ENCODE measurements around the gene PHRF1.

The PHRF1 gene

DNA sequence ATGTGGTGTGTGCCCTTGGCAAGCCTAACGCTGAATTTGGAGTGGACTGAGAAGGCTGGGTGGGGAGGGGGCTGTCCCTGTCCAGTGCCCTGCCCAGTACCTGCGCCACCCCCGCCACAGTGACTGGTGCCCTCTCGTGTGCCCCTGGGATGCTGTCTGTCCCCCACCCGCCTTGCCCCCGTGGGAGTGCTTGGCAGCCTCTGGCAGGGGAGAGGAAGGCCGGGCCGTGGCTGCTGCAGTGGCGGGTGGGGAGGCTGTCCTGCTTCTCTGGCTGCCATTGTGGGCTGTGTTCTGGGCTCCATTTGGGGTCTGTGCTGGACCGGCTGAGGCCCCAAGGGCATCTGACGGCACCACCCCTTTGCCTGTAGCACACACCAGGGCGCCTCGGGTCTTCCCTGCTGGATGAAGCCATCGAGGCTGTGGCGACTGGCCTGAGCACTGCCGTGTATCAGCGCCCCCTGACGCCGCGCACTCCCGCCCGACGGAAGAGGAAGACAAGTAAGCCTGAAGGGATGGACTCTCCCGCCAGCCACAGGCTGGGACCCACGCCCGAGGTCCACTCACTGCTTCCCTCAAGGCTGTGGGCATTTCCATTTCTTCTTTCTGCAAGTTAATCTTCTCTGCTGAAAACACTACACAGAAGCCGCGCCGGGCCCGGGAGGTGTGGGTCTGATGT, 21.9 kb downstream of the PHRF1 start:
- Histone ChIP-seq H3K4me1 (ENCODE audit: control insufficient read depth, insufficient read depth, low read length) (peaks cover 3% of the 10 kb centered on the region), H3K4me3 (ENCODE audit: low read length) (no peak overlapping the region), H3K9ac (ENCODE audit: low read depth, low read length) (no peak overlapping the region), H3K4me2 (ENCODE audit: low read length) (no peak overlapping the region), H3K27me3 (ENCODE audit: control insufficient read depth, insufficient read depth, low read length) (no peaks in the 10 kb centered on the region), H3K36me3 (ENCODE audit: insufficient read depth, low read length) (peaks cover 77% of the 10 kb centered on the region), H3K9me3 (replicated peaks; ENCODE audit: low read length) (no peaks in the 10 kb centered on the region)

DNA sequence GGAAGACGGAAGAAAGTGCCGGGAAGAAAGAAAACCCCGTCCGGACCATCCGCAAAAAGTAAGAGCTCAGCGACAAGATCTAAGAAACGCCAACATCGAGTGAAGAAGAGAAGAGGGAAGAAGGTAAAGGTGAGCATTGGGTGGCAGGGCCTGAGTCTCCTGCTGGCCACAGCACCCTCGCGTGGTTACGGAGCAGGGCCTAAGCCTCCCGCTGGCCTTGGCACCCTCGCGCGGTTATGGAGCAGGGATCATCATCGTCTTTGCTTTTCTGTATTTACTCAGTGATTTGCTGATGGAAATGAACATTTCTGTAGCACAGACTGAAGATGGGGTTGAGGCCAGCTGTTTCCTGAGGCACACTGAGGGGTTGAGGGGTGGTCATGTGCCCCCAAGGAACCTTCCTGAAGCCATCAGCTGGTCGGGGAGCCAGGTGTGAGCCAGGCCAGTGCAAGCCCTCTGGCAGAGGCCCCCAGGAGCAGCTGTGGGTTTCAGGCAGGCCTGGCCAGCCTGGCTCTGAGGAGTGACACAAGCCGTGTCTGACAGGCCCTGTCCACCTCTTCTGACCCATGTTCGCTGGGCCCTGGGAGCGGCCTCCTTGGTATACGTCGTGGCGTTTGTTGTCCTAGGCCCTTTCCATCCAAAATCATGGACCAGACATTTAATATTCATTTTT, 25.4 kb downstream of the PHRF1 start:
- no peak overlapping the region for H3K4me3 ChIP-seq (ENCODE audit: low read length)
- H3K9ac ChIP-seq (ENCODE audit: low read depth, low read length): no peak overlapping the region
- peaks cover 10% of the 10 kb centered on the region for H3K4me1 ChIP-seq (ENCODE audit: control insufficient read depth, insufficient read depth, low read length)
- H3K27me3 ChIP-seq (ENCODE audit: control insufficient read depth, insufficient read depth, low read length): no peaks in the 10 kb centered on the region
- H3K36me3 ChIP-seq (ENCODE audit: insufficient read depth, low read length): peaks cover 82% of the 10 kb centered on the region
- no peaks in the 10 kb centered on the region for H3K9me3 ChIP-seq (replicated peaks; ENCODE audit: low read length)
- H3K4me2 ChIP-seq (ENCODE audit: low read length): no peak overlapping the region

DNA sequence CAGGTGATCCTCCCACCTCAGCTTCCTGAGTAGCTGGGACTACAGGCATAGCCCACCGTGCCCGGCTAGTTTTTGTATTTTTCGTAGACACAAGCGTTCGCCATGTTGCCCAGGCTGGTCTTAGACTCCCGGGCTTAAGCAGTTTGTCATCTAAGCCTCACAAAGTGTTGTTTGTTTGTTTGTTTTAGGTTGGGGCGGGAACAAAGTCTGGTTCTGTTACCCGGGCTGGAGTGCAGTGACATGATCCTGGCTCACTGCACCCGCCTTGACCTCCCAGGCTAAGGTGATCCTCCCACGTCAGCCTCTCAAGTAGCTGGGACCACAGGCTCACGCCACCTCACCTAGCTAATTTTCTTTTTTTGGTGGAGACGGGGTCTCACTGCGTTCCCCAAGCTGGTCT, 26.9 kb downstream of the PHRF1 start:
- H3K27me3 ChIP-seq (ENCODE audit: control insufficient read depth, insufficient read depth, low read length): no peaks in the 10 kb centered on the region
- H3K9me3 ChIP-seq (replicated peaks; ENCODE audit: low read length): no peaks in the 10 kb centered on the region
- peaks cover 84% of the 10 kb centered on the region for H3K36me3 ChIP-seq (ENCODE audit: insufficient read depth, low read length)
- peaks cover 10% of the 10 kb centered on the region for H3K4me1 ChIP-seq (ENCODE audit: control insufficient read depth, insufficient read depth, low read length)
- no peak overlapping the region for H3K9ac ChIP-seq (ENCODE audit: low read depth, low read length)
- H3K4me3 ChIP-seq (ENCODE audit: low read length): no peak overlapping the region
- no peak overlapping the region for H3K4me2 ChIP-seq (ENCODE audit: low read length)

DNA sequence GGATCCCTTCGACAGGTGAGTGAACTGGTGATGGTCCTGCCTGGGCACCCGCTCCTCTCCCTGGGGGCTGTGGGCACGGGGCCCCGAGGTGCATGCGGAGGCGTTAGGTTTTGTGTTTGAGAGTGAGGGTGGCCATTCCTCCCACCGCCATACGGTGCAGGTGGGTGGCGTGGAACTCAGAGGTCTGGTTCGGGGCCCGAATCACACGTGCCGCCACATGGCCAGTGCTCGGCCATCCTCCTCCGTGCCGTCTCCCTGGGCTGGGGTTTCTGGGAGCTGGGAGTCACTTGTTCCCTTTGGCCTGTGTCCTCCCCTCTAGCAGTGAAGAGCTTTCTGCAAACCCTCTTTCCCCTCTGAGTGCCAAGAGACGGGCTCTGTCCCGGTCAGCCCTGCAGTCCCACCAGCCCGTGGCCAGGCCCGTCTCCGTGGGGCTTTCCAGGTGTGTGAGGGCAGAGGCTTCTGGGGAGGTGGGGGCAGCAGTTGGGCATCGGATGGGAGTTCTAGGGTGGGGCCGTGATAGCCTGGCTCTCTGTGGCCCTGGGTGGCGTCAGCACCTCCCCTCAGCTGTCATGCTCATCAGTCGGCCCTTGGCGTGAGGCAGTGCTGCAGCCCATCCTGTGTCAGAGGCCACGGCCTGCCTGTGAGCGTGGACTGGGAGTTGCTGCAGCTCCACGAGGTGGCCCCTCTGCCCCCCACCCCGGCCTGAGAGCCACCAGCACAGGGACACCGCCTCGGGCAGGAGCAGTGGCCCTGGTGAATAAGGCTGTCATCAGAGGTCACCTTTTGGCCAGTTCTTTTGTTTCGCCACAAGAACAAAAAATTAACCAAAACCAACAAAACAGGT, 29.2 kb downstream of the PHRF1 start:
- H3K36me3 ChIP-seq (ENCODE audit: insufficient read depth, low read length): peaks cover 85% of the 10 kb centered on the region
- no peak overlapping the region for H3K4me3 ChIP-seq (ENCODE audit: low read length)
- no peaks in the 10 kb centered on the region for H3K9me3 ChIP-seq (replicated peaks; ENCODE audit: low read length)
- peaks cover 10% of the 10 kb centered on the region for H3K4me1 ChIP-seq (ENCODE audit: control insufficient read depth, insufficient read depth, low read length)
- H3K27me3 ChIP-seq (ENCODE audit: control insufficient read depth, insufficient read depth, low read length): no peaks in the 10 kb centered on the region
- H3K9ac ChIP-seq (ENCODE audit: low read depth, low read length): no peak overlapping the region
- H3K4me2 ChIP-seq (ENCODE audit: low read length): no peak overlapping the region

DNA sequence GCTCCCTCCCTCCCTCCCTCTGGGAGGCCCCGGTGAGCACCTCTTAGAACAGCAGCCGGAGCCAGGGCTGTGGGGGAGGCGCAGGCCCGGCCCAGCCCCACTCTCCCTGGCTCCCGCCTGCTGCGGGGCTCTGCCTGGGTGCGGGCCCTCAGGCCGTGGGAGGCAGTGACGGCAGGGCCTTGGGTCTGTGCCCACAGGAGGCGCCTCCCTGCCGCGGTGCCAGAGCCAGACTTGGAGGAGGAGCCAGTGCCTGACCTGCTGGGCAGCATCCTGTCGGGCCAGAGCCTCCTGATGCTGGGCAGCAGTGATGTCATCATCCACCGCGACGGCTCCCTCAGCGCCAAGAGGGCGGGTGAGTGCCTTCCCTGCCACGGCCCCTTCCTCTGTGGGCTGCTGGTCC, 30.0 kb downstream of the PHRF1 start:
- Histone ChIP-seq H3K4me1 (ENCODE audit: control insufficient read depth, insufficient read depth, low read length) (peaks cover 10% of the 10 kb centered on the region), H3K36me3 (ENCODE audit: insufficient read depth, low read length) (peaks cover 89% of the 10 kb centered on the region), H3K27me3 (ENCODE audit: control insufficient read depth, insufficient read depth, low read length) (no peaks in the 10 kb centered on the region), H3K4me2 (ENCODE audit: low read length) (no peak overlapping the region), H3K9ac (ENCODE audit: low read depth, low read length) (no peak overlapping the region), H3K9me3 (replicated peaks; ENCODE audit: low read length) (no peaks in the 10 kb centered on the region), H3K4me3 (ENCODE audit: low read length) (no peak overlapping the region)

DNA sequence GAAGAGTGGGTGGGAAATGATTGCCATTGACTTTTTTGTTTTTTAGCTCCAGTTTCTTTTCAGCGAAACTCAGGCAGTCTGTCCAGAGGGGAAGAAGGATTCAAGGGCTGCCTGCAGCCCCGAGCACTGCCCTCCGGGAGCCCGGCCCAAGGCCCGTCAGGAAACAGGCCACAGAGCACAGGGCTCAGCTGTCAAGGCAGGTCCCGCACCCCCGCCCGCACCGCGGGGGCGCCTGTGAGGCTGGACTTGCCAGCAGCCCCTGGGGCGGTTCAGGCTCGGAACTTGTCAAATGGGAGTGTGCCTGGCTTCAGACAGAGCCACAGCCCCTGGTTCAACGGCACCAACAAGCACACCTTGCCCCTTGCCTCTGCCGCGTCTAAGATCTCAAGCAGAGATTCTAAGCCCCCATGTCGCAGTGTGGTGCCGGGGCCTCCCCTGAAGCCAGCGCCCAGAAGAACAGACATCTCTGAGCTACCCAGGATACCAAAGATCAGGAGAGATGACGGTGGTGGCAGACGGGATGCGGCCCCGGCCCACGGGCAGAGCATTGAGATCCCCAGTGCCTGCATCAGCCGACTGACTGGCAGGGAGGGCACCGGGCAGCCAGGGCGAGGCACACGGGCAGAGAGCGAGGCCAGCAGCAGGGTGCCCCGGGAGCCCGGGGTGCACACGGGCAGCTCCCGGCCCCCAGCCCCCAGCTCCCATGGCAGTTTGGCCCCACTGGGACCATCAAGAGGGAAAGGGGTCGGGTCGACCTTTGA, 30.9 kb downstream of the PHRF1 start:
- Histone ChIP-seq H3K4me3 (ENCODE audit: low read length) (no peak overlapping the region), H3K9ac (ENCODE audit: low read depth, low read length) (no peak overlapping the region), H3K4me1 (ENCODE audit: control insufficient read depth, insufficient read depth, low read length) (peaks cover 14% of the 10 kb centered on the region), H3K36me3 (ENCODE audit: insufficient read depth, low read length) (peaks cover 87% of the 10 kb centered on the region), H3K27me3 (ENCODE audit: control insufficient read depth, insufficient read depth, low read length) (no peaks in the 10 kb centered on the region), H3K4me2 (ENCODE audit: low read length) (no peak overlapping the region), H3K9me3 (replicated peaks; ENCODE audit: low read length) (no peaks in the 10 kb centered on the region)

DNA sequence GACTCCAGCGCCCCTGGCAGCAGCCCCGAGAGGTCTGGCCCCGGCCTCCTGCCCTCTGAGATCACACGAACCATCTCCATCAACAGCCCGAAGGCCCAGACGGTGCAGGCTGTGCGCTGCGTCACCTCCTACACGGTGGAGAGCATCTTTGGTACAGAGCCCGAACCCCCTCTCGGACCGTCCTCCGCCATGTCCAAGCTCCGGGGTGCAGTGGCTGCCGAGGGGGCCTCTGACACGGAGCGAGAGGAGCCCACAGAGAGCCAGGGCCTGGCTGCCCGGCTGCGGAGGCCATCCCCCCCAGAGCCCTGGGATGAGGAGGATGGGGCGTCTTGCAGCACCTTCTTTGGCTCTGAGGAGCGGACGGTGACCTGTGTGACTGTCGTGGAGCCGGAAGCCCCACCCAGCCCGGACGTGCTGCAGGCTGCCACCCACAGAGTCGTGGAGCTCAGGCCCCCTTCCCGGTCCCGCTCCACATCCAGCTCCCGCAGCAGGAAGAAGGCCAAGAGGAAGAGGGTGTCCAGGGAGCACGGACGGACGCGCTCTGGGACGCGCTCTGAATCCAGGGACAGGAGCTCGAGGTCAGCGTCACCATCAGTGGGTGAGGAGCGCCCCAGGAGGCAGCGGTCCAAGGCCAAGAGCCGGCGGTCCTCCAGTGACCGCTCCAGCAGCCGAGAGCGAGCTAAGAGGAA, 31.8 kb downstream of the PHRF1 start:
- peaks cover 91% of the 10 kb centered on the region for H3K36me3 ChIP-seq (ENCODE audit: insufficient read depth, low read length)
- no peak overlapping the region for H3K4me2 ChIP-seq (ENCODE audit: low read length)
- no peak overlapping the region for H3K9ac ChIP-seq (ENCODE audit: low read depth, low read length)
- H3K4me3 ChIP-seq (ENCODE audit: low read length): no peak overlapping the region
- H3K27me3 ChIP-seq (ENCODE audit: control insufficient read depth, insufficient read depth, low read length): no peaks in the 10 kb centered on the region
- H3K4me1 ChIP-seq (ENCODE audit: control insufficient read depth, insufficient read depth, low read length): peaks cover 18% of the 10 kb centered on the region
- no peaks in the 10 kb centered on the region for H3K9me3 ChIP-seq (replicated peaks; ENCODE audit: low read length)

DNA sequence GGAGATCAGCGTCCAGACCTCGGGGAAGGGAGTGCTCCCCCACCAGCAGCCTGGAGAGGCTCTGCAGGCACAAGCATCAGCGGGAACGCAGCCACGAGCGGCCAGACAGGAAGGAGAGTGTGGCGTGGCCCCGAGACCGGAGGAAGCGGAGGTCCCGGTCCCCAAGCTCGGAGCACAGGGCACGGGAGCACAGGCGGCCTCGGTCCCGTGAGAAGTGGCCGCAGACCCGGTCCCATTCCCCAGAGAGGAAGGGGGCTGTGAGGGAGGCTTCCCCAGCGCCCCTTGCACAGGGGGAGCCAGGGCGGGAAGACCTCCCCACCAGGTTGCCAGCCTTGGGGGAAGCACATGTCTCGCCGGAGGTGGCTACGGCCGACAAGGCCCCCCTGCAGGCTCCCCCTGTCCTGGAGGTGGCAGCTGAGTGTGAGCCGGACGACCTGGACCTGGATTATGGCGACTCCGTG, 32.6 kb downstream of the PHRF1 start:
- no peaks in the 10 kb centered on the region for H3K9me3 ChIP-seq (replicated peaks; ENCODE audit: low read length)
- peaks cover 88% of the 10 kb centered on the region for H3K36me3 ChIP-seq (ENCODE audit: insufficient read depth, low read length)
- no peak overlapping the region for H3K4me2 ChIP-seq (ENCODE audit: low read length)
- H3K27me3 ChIP-seq (ENCODE audit: control insufficient read depth, insufficient read depth, low read length): no peaks in the 10 kb centered on the region
- no peak overlapping the region for H3K4me3 ChIP-seq (ENCODE audit: low read length)
- H3K4me1 ChIP-seq (ENCODE audit: control insufficient read depth, insufficient read depth, low read length): peaks cover 18% of the 10 kb centered on the region
- no peak overlapping the region for H3K9ac ChIP-seq (ENCODE audit: low read depth, low read length)

DNA sequence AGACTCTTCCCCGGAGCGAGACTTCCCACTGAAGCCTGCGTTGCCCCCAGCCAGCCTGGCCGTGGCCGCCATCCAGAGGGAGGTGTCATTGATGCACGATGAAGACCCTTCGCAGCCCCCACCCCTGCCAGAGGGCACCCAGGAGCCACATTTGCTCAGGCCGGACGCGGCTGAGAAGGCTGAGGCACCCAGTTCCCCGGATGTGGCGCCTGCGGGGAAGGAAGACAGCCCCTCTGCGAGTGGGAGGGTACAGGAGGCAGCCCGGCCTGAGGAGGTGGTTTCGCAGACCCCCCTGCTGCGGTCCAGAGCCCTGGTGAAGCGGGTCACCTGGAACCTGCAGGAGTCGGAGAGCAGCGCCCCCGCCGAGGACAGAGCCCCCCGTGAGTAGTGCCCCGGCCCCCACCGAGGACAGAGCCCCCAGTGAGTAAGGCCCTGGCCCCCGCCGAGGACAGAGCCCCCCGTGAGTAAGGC, 33.1 kb downstream of the PHRF1 start:
- Histone ChIP-seq H3K4me1 (ENCODE audit: control insufficient read depth, insufficient read depth, low read length) (peaks cover 18% of the 10 kb centered on the region), H3K9ac (ENCODE audit: low read depth, low read length) (no peak overlapping the region)

DNA sequence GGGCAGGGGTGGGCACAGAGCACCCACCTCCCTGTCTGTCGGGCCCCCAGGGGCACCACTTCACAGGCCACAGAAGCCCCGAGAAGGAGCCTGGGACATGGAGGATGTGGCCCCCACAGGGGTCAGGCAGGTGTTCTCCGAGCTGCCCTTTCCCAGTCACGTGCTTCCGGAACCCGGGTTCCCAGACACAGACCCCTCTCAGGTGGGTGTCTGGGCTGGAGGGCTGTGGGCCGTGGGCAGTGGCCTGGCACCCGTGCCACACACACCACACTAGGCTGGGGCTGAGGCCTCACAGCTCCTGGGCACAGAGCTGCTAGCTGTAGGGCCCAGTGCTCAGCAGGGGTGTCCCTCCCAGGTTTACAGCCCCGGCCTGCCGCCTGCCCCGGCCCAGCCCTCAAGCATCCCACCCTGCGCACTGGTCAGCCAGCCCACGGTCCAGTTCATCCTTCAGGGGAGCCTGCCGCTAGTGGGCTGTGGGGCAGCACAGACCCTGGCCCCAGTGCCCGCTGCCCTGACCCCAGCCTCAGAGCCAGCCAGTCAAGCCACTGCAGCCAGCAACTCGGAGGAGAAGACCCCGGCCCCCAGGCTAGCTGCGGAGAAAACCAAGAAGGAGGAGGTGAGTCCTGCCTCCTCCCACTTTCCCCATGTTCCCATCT, 34.0 kb downstream of the PHRF1 start:
- H3K9ac ChIP-seq (ENCODE audit: low read depth, low read length): no peak overlapping the region
- no peaks in the 10 kb centered on the region for H3K27me3 ChIP-seq (ENCODE audit: control insufficient read depth, insufficient read depth, low read length)
- peaks cover 27% of the 10 kb centered on the region for H3K4me1 ChIP-seq (ENCODE audit: control insufficient read depth, insufficient read depth, low read length)
- no peak overlapping the region for H3K4me2 ChIP-seq (ENCODE audit: low read length)
- no peak overlapping the region for H3K4me3 ChIP-seq (ENCODE audit: low read length)
- H3K36me3 ChIP-seq (ENCODE audit: insufficient read depth, low read length): peaks cover 73% of the 10 kb centered on the region
- H3K9me3 ChIP-seq (replicated peaks; ENCODE audit: low read length): no peaks in the 10 kb centered on the region

More for the DNA sequence above, 33.1 kb downstream of the PHRF1 start:
- Histone ChIP-seq H3K4me3 (ENCODE audit: low read length) (no peak overlapping the region), H3K4me2 (ENCODE audit: low read length) (no peak overlapping the region), H3K36me3 (ENCODE audit: insufficient read depth, low read length) (peaks cover 82% of the 10 kb centered on the region), H3K9me3 (replicated peaks; ENCODE audit: low read length) (no peaks in the 10 kb centered on the region), H3K27me3 (ENCODE audit: control insufficient read depth, insufficient read depth, low read length) (no peaks in the 10 kb centered on the region)
